GM18526 (cell line): ENCODE data around the gene NFKB1.

ENCODE experiments used
- POLR2A ChIP-seq: IDR thresholded peaks from 3 replicates; pipeline ENCODE4 v1.6.1; 2011; ENCODE audit not compliant: insufficient read length; ENCODE audit errors: extremely low read depth

Gene NFKB1, protein sequence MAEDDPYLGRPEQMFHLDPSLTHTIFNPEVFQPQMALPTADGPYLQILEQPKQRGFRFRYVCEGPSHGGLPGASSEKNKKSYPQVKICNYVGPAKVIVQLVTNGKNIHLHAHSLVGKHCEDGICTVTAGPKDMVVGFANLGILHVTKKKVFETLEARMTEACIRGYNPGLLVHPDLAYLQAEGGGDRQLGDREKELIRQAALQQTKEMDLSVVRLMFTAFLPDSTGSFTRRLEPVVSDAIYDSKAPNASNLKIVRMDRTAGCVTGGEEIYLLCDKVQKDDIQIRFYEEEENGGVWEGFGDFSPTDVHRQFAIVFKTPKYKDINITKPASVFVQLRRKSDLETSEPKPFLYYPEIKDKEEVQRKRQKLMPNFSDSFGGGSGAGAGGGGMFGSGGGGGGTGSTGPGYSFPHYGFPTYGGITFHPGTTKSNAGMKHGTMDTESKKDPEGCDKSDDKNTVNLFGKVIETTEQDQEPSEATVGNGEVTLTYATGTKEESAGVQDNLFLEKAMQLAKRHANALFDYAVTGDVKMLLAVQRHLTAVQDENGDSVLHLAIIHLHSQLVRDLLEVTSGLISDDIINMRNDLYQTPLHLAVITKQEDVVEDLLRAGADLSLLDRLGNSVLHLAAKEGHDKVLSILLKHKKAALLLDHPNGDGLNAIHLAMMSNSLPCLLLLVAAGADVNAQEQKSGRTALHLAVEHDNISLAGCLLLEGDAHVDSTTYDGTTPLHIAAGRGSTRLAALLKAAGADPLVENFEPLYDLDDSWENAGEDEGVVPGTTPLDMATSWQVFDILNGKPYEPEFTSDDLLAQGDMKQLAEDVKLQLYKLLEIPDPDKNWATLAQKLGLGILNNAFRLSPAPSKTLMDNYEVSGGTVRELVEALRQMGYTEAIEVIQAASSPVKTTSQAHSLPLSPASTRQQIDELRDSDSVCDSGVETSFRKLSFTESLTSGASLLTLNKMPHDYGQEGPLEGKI

DNA sequence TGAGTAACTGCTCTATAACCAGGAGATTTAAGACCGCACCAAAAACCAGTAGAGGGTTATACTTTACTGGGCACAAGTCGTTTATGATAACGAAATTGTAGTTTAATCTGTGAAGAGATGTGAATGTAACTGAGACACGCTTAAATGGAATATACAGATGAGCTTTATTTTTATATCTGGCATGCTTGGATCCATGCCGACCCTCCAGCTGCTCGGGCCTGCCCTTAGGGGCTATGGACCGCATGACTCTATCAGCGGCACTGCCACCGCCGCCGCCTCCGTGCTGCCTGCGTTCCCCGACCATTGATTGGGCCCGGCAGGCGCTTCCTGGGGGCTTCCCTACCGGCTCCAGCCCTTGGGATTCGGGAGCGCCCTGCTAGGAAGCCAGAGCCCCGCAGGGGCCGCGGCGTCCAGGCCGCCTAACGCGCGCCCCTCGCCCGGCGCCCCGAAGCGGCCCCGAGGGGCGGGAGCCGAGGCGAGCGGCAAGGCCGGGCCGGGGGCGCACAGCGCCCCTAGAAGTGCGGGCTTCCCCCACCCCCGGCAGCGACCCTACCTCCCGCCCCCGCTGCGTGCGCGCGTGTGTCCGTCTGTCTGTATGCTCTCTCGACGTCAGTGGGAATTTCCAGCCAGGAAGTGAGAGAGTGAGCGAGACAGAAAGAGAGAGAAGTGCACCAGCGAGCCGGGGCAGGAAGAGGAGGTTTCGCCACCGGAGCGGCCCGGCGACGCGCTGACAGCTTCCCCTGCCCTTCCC is at the start of gene NFKB1:
Gene NFKB1, plus strand, starts transcription at position 664 of the 751 bp plus-strand sequence. CDS start 24,160 bp downstream, outside the sequence.
- TF ChIP-seq POLR2A = peak; percentile 63

DNA sequence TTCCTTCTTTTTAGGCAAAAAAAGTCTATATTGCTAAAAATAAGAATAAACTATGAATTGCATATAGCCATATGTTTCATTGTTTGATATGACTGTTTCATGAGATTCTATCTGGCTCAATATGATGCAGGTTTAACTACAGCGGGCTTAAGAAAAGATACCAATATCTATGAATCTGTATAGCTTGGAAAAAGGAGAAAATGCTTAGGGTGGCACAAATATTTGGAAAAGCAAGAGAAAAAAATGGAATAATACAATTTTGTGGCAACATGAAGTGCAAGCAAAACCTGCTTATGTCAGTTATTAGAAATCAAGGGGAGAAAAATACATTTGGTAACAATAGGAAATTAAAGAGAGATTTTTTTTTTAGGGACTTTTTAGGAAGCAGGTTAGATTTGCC is 48.3 kb upstream of the NFKB1 start:
- no peak for TF ChIP-seq POLR2A

DNA sequence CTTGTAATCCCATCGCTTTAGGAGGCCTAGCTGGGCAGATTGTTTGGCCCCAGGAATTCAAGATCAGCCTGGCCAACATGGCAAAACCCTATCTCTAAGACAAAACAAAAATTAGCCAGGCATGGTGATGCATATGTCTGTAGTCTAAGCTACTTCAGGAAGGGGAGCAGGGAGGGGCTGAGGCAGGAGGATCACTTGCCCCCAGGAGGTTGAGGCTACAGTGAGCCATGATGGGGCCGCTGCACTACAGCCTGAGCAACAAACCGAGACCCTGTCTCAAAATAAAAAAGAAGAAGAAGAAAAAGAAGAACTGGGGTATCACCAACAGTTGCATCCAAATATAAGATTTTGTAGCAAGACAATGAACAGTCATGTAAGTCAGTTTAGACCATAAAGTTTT is 47.3 kb upstream of the NFKB1 start:
- no peak for TF ChIP-seq POLR2A

DNA sequence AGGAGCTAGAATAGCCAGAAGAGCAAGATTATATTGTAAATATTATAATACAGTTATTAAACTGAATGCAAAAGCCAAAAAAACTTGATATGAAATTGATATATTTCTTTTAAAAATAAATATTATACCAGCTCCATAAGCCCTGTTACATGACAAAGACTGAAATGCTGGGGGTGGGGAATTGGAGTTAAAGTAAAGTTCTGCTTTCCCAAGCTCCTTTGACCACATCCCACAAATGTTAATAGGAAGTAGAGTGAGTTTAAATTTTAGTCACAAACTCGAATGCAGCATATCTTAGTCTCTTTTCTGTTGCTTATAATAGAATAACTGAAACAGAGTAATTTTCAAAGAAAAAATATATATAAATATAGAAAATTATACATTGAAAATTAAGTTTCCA is 46.9 kb upstream of the NFKB1 start:
- no peak for TF ChIP-seq POLR2A

DNA sequence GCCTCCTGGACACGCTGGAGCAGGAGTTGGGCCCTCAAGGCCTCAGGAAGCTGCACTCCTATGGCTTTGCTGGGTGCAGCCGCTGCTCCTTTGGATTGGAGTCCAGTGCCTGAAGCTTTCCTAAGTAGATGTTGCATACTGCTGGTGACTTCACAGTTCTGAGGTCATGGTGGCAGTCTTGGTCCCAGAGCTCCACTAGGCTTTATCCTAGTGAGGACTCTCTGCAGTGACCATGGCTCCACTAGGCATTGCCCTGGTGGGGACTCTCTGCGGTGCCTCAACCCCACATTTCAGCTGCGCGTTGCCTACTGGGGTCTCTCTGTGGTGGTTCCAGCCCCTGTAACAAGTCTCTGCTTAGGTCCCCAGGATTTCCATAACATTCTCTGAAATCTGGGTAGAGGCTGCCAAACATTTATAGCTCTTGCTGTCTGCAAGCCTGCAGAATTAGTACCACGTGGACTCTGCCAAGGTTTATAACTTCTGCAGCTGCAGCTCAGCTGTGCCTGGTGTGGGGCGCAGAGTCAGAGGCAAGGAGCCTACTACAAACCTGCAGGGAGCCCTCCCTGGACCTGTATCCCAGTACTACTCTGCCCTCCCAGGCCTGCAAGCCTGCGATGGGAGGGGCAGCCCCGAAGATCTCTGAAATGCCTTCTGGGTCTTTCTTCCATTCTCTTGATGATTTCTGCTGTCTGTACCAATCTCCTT is 46.0 kb upstream of the NFKB1 start:
- no peak for TF ChIP-seq POLR2A

DNA sequence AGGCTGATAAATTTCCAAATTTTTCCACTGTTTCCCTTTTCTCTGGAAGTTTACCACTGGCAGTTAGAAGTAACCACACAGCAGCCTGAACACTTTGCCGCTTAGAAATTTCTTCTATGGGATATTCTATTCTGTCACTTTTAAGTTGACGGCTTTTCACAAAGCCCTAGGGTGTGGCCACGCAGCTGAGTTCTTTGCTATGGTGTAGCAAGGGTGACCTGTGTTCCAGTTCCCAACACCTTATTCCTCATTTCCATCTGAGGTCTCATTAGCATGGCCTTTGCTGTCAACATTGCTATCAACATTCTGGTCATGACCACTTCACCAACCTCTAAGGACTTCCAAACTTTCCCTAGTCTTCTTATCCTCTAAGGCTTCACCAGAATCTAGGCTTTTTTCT is 45.4 kb upstream of the NFKB1 start:
- TF ChIP-seq POLR2A = no peak

DNA sequence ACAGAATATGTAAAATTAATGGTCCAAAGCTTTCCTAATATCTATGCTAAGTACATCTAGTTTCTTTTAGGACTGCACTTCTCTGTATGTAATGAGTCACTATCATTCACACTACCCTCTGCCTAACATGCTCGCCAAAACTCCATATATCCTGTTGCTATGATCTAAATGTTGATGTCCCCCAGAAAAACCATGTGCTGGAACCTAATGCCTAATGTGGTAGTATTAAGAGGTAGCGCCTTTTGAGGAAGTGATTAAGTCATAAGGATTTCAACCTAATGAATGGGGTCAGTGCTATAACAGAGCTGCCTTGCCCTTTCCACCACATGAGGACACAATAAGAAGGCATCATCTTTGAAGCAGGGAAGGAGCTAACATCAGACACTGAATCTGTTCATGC is 34.9 kb upstream of the NFKB1 start:
- no peak for TF ChIP-seq POLR2A

DNA sequence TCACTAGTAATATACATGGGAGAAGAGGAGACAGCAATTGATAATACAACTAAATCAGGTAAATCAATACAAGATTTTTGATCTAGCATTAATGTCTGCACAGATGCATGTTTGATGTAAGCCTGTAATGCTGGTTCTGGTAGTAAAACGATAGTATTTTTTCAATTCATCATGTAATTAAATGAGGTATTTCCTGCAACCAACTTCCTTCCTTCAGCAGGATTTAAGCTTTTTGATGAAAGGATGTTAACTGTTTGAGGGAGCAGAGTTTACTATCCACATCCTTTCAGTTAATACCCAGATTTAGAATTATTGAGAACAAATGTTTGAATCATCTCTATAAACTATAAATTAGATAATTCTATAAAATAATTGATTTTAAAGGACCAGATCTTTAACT is 31.4 kb upstream of the NFKB1 start:
- TF ChIP-seq POLR2A = no peak

DNA sequence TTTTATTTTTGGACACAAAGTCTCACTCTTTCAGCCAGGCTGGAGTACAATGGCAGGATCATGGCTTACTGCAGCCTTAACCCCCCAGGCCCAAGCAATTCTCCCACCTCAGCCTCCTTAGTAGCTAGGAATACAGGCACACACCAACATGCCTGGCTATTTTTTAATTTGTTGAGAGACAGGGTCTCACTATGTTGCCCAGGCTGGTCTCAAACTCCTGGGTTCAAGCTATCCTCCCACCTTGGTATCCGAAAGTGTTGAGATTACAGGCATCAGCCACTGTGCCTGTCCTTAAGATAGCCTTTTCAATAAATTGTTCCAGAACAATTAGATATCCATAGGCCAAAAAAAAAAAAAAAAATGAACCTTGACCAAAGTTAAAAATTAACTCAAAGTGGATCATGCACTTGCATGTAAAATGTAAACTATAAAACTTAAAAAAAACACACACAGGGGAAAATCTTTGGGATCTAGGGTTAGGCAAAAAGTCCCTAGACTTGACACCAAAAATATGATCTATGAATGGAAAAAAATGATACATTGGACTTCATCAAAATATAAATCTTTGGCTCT is 28.6 kb upstream of the NFKB1 start:
- TF ChIP-seq POLR2A = no peak

DNA sequence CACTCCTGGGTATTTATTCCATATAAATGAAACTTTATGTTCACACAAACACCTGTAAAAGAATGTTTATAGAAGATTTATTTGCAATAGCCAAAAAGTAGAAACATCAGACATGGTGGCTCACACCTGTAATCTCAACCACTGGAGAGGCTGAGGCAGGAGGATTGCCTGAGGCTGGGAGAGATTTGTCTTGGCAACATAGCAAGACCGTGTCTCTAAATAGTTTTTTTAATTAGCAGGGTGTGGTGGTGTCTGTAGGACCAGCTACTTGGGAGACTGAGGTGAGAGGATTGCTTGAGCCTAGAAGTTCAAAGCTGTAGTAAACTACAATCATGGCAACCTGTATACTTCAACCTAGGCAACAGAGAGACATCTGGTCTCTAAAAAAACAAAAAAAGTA is 27.7 kb upstream of the NFKB1 start:
- TF ChIP-seq POLR2A = no peak

DNA sequence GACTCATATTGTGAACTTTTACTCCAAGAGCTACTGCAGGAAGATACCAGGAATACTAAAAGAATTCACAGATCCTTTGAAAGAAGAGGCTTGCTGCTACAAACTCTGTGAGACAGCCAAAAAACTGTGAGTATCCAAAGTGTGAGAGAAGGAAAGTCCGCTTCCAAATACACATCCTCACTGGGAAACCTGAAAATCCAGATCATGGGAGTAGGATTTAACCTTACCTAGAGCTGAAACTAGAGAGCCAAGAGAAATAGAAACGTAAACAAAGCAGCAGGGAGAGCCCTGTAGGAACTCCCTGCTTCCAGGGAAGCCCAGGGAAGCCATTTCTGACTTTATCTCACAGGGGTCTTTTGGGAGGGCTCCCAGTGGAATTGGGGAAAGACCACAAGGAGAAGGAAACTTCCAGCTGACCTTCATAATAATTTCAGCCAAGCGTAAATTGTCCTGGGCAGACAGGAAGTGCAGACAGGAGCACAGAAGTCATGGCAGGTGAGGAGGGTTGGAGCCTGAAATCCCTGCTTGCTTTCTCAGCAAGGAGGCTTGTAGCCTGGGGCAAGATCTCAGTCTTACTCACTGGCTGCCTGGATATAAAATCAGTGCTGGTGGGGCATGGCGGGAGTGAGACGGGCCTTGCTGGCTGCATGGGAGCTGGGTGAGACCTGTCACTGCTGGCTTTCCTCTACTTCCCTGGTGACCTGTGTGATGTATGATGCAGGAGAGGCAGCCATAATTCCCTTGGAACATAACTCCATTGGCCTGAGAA is 26.2 kb upstream of the NFKB1 start:
- no peak for TF ChIP-seq POLR2A

DNA sequence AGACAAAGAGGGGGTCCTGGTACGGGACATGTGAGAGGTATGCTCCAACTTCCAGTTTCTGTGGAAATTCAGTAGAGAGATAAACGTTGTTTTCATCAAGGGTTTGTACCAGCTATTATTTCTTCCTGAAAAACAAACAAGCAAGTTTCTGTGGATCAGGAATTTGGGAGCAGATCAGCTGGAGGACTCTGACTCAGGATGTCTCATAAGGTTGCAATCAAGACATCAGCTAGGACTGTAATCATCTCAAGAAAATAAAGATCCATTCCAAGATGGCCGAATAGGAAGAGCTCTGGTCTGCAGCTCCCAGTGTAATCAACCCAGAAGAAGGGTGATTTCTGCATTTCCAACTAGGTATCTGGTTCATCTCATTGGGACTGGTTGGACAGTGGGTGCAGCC is 23.5 kb upstream of the NFKB1 start:
- no peak for TF ChIP-seq POLR2A

DNA sequence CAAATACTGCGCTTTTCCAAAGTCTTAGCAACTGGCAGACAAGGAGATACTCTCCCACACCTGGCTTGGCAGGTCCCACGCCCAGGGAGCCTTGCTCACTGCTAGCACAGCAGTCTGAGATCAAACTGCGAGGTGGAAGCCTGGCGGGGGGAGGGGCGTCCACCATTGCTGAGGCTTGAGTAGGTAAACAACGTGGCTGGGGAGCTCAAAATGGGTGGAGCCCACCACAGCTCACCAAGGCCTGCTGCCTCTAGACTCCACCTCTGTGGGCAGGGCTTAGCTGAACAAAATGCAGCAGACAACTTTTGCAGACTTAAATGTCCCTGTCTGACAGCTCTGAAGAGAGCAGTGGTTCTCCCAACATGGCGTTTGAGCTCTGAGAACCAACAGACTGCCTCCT is 23.0 kb upstream of the NFKB1 start:
- TF ChIP-seq POLR2A = no peak

DNA sequence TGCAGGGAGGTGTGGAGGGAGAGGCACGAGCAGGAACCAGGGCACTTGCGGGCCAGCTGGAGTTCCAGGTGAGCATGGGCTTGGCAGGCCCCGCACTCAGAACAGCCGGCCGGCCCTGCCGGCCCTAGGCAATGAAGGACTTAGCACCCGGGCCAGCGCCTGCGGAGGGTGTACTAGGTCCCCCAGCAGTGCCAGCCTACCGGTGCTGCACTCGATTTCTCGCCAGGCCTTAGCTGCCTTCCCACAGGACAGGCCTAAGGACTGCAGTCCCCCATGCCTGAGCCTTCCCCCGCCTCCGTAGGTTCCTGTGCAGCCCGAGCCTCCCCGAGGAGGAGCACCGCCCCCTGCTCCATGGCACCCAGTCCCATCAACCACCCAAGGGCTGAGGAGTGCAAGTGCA is 18.0 kb upstream of the NFKB1 start:
- no peak for TF ChIP-seq POLR2A
